OCI-M2 (cell line): ENCODE measurements around the gene SLC25A21.
A peak's percentile ranks its signal among the peaks of the same experiment; 100 is the strongest.
"Not testable (repeated sequence)": the region's sequence is repeated elsewhere in the genome, so short reads cannot be mapped to it uniquely, and the experiment has no call there.

Source experiments
- DNase-seq: peaks from one replicate; lab custom pipeline; 2025; ENCODE audit not compliant: unreplicated experiment; lab: John Stamatoyannopoulos, UW

The SLC25A21 gene

DNA sequence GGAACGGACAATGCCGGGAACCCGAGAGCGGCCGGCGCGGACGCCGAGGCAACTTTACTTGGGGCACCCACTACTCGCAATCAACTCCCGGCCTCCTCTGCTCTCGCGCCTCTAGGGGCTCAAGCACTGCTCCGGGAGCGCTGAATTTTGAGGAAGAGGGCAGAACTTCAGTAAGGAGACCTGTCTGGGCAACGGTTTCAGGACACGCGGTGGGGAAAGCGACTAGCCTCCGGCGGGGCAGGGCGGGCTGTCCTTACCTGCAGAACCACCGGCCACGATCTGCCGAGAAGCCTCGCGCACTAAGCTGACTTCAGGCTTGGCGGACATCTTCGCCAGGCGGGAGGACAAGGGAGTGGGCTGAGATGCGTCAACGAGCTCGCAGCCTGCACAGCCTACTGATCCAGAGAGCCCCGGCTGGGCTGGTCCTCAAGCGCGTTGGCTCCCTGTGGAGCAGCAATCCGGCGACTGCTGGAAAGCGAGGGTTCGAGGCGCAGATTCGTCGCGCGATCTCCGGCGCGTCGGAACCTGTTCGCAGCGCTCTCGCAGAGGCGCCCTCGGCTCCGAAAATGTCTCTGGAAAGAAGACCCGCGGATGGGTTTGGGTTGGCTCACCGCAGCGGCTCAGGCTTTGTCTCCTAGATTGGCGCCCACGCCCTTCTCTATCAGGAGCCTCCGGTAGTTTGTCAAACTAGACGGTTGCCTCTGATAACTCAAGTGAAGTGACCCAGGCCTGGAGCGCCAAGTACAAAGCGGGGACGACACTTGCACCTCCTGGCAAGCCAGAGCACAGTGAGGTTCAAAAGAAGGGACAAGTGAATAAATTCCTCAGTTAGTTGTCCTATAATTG, at the start of gene SLC25A21:
TSS of gene SLC25A21 (minus strand) at position 583 of the 846 bp plus-strand sequence.
- peak; percentile 91 for DNase-seq

GRCh38 chr14:37221073-37221472, 48.7 kb upstream of the SLC25A21 start:
- DNase-seq, result no peak

- no peak for DNase-seq
Observed at GRCh38 chr14:37215345-37215744, 42.9 kb upstream of the SLC25A21 start.

DNA sequence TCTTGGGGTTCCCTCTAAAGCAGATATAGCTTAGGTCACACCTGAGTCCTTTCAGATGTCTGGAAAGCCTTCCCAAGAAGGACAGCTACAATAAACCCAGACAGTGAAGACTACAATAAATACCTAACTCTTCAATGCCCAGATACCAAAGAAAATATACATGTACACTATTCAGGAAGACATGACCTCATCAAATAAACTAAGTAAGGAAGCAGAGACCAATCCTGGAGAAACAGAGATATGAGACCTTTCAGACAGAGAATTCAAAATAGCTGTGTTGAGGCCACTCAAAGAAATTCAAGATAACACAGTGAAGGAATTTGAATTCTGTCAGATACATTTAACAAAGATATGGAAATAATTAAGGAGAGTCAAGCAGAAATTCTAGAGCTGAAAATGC, 40.6 kb upstream of the SLC25A21 start:
- DNase-seq, result no peak

DNA sequence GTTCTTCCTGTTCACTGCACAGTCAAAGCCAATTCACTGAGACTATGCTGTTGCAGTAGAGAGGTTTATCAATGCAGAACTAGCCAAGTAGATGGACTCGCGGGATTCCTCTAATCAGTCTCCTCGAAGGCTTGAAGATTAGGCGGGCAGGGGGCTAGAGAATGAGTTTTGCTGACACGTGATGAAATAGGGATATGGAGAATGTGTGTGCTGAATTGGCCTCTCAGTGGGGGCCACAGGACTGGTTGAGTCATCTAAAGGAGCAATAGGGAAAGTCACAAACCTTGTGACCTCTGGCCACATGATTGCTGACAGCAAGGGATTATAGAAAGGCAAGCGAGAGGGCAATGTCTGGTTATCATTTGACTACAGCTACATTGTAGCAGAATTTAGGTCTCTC, 38.0 kb upstream of the SLC25A21 start:
- DNase-seq, result no peak

DNA sequence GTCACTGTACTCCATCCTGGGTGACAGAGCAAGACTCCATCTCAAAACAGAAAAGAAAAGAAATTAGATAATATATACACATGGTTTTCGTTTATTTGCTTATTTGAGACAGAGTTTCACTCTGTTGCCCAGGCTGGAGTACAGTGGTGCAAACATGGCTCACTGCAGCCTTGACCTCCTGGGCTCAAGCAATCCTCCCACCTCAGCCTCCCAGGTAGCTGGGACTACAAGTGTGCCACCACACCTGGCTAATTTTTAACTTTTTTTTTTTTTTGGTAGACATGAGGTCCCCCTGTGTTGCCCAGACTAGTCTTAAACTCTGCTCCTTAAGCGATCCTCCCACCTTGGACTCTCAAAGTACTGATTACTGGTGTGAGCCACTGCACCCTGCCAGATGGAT, 37.2 kb upstream of the SLC25A21 start:
- DNase-seq, result not testable (repeated sequence)

DNA sequence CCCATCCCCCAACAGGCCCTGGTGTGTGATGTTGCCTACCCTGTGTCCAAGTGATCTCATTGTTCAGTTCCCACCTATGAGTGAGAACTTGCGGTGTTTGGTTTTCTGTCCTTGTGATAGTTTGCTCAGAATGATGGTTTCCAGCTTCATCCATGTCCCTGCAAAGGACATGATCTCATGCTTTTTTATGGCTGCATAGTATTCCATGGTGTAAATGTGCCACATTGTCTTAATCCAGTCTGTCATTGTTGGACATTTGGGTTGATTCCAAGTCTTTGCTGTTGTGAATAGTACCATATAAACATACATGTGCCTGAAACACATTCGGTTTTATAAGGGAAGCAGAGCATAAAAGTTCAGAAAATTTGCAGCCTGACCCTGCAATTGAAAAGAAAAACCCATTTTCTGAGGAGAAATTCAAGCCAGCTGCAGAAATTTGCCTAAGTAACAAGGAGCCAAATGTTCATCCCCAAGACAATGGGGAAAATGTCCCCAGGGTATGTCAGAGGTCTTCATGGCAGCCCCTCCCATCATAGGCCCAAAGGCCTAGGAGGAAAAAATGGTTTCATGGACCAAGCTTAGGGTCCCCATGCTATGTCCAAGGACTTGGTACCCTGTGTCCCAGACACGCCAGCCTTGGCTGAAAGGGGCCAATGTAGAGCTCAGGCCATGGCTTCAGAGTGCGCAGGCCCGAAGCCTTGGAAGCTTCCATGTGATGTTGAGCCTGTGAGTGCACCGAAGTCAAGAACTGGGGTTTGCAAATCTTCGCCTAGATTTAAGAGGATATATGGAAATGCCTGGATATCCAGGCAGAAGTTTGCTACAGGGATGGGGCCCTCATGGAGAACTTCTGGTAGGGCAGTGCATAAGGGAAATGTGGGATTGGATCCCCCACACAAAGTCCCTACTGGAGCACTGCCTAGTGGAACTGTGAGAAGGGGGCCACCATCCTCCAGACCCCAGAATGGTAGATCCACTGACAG, 33.5 kb upstream of the SLC25A21 start:
- not testable (repeated sequence) for DNase-seq

DNA sequence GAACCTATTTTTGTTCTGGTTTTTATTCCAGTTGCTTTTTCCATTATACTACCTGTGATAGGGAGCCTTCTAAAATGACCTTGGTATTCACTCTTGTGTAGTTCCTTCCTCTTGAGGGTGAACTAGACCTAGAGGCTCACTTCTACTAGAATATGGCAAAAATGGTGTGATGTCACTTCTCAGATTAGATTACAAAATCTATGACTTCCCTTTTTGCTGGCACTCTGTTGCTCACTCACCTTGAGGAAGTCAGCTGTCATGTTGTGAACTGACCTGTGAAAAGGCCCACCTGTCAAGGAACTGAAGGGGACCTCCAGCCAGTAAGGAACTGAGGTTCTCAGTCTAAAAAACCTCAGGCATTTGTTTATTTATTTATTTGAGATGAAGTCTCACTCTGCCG, 31.0 kb upstream of the SLC25A21 start:
- no peak for DNase-seq

DNA sequence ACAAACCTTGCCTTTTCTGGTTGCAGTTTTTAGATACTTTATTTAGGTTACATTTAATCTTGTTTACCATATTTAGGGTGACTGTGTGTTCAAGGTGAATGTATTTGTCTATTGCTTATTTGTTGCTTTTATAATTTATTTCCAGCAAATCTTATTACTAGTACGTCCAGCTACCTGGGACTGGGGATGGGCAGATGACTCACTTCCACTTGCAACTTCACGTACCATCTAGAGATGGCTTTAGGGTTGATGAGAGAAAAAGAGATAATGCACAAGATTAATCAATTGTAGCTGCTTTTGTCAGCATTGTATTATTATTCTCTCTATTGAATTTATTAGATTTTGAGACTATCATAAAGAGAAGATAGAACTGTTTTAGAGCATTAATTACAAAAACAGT, 30.4 kb upstream of the SLC25A21 start:
- DNase-seq, result no peak

DNA sequence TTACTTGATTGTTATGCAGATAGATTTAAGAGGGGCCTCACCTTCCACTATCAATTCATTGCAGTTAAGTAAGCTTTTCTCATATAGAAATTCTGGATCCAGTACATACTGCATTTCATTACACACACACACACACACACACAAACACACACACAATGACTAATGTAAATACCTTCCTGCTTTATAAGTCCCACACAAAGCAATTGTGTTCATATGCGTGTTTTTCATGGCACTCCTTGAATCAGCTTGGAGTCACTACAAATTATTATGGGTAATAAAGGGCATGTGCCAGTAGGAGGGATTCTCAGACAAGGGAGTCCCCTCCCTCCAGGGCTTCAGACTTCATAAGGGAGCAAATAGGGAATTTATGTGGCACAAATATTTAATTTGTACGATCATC, 29.9 kb upstream of the SLC25A21 start:
- DNase-seq, result no peak

- DNase-seq, result no peak
Observed at GRCh38 chr14:37201724-37202123, 29.3 kb upstream of the SLC25A21 start.

DNA sequence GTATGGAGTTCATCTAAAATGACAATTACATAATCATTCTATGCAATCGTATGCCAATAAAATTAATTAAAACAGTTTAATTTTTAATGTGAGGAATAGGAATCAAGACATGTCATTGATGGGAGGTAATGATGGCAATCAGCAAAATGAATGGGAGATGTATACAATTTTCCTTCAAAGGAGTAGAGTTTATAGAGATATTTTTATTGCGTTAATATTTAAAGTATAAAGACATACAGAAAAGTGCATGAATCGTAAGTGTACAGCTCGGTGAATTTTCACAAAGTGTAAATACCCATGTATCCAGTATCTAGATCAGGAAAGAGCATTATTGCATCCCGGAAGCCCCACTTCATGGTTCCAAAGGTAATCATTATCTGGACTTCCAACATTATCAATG, 26.5 kb upstream of the SLC25A21 start:
- DNase-seq, result no peak

GRCh38 chr14:37198273-37198598, 25.8 kb upstream of the SLC25A21 start:
- DNase-seq, result no peak

DNA sequence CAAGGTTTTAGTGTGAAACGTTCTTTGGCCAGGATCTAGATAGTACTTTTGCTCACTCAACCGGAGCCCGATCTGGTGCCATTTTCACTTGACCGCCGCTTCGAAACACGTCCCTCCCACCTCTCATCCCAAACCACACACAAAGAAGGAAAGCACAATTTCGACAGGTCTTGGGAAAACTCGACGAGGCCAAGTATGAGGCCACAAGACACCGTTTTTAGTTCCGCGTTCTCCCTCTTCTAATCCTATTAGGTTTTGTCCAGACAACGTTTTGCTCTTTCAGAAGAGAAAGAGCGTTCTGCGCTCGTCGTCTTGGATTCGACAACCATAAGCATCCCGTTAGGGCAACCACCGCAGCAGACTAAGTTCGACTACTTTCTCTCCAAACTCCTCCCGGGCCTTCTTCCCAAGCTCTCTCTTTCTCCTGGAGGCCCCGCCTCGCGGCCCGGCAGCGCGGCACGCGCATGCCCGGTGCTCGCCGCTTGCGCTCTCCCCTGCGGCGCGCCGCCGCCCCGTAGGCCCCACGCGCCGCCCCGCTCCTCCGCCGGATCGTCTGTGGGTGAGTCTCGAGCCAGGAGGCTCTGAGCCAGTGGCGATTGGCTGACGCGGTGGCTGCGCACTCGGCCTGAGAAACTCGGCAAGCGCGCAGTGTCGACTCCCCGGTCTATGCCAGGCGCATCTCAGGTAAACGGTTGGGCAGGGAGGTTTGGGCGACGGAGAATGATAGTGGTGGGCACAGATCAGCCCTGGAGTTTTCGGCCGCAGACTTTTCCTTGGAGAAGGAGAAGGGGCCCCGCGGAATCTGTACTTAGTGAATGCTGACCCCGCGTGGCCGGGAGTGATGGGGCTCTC, 25.2 kb upstream of the SLC25A21 start, which contains the start of gene MIPOL1:
TSS of gene MIPOL1 (plus strand) at position 517 of the 852 bp plus-strand sequence. CDS start 49,952 bp downstream, outside the sequence.
- peak; percentile 64 for DNase-seq

DNA sequence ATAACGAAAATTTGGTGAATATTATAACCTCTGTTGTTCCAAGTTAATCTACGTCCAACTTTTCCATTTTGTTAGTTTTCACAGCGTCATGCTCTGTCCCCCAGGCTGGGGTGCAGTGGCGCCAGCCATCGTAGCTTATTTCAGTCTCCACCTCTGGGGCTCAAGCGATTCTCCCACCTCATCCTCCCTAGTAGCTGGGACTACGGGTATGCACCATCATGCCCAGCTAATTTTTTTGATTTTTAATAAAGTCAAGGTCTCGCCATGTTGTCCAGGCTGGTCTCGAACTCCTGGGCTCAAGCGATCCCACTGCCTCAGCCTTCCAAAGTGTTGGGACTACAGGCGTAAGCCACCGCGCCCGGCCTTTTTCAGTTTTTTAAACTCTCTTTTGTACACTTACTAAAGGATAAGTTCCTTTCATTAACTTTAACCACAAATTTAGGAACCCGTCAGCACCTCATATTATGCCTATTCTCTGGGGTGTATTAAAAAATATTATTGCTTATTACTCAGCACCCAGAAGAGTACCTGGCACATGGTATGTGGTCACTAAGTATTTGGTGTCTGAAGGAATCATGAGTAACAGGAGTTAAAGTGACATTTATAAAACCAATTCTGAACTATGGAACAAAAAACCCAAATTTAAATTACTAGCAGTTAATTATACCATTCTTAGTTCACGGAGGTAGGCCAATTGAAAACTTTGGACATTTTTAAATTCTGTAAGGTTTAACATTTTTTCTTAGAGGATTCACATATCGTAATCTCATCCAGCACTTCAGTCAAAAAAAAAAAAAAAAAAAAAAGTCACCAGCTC, 24.4 kb upstream of the SLC25A21 start:
- no peak for DNase-seq

DNA sequence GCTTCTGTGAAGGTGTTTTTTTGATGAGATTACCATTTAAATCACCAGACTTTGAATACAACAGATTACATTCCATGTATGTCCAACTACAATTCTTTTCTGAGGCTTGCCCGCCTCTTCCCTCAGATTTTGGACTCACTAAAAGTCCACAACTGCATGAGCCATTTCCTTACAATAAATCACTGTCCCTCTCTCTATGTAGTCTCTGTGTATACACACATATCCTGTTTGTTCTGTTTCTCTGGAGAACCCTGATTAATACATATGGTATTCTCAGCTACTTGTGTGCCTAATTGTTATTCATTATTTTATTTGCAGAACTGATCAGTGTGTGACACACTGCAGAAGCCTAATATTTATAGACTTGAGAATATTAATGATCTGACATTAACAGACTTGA, 22.9 kb upstream of the SLC25A21 start:
- no peak for DNase-seq

DNA sequence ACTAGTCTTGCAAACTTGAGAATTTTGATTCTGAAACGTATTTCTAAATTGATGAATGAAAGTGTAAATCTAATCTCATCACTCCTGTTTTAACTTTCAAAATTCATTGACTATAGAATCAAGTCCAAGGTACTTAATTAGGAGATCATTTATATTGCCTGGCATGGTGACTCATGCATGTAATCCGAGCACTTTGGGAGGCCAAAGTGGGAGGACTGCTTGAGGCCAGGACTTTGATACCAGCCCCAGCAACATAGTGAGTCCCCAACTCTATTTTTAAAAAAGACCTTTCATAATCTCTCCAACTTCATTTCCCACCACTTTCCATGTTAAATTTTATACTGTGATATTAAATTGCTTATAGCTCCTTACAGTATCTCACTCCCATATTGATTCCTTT, 22.3 kb upstream of the SLC25A21 start:
- no peak for DNase-seq

DNA sequence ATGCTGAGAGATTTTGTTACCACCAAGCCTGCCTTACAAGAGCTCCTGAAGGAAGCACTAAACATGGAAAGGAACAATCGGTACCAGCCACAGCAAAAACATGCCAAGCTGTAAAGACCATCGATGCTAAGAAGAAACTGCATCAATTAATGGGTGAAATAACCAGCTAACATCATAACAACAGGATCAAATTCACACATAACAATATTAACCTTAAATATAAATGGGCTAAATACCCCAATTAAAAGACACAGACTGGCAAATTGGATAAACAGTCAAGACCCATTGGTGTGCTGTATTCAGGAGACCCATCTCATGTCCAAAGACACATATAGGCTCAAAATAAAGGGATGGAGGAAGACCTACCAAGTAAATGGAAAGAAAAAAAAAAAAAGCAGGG, 17.3 kb upstream of the SLC25A21 start:
- DNase-seq, result not testable (repeated sequence)

- not testable (repeated sequence) for DNase-seq
Observed at GRCh38 chr14:37187840-37188577, 15.6 kb upstream of the SLC25A21 start.
